ENCODE measurements around the gene GTPBP3.

- TF ChIP-seq CTCF (IDR thresholded peaks at IDR 0.05), result no peak
- no peak for TF ChIP-seq REST (IDR thresholded peaks at IDR 0.05; ENCODE audit: insufficient read depth in 1 of 2, low read depth in 2 of 2, low read length in 1 of 2)
These were observed 4.0 kb downstream of the GTPBP3 start for GRCh38 chr19:17341386-17341785.

All from Panc1 (cell line).